Measurements from ENCODE around the gene SYS1.
A peak's percentile ranks its signal among the peaks of the same experiment; 100 is the strongest.
"Not testable (repeated sequence)": the region's sequence is repeated elsewhere in the genome, so short reads cannot be mapped to it uniquely, and the experiment has no call there.

SYS1 gene

DNA sequence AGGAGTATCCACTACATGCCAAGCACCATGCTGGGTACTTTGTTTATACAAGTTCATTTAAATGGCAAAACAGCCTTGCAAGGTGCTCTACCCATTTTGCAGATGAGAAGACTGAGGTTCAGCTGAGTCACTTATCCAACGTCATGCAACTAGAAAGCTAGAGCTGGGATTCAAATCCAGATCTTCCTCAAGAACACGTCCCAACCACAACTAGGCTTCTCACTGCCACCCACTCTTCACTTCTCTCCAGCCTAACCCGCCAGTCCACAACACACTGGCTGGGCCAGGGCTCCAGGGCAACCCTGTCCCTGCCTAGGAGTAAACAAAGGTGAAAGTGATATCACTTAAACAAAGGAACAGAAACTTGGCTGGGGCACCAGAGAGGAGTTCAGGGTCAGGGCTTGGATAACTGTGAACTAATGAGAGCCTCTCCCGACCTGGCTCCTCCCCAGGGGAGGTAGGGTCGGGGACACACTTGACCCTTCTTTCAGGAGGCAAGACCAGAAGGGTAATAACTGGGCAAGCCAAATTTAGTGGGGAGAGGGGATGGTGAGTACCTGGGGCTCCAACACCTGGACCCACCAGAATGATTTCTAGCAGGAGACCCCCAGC is 22.6 kb upstream of the SYS1 start:
- no peak for DNase-seq (ENCODE audit: low read depth)

DNA sequence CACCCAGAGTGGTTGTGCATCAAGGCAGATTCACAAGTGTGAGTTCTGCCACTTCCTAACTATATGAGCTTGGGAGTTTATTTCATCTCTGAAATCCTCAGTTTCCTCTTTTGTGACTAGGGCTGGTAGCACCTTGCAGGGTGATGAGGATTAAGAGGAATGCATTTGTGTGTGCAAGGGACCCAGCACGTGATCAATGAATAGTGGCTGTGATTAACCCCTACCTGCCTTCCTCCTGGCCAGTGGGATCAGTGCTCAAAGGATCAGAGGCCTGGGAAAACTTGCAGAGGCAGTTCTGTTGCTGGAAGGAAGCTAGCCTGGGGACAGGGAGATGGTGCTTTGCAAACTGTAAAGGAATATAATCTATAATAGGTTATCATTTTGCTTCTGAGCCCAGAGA is 22.0 kb upstream of the SYS1 start:
- no peak for DNase-seq (ENCODE audit: low read depth)

DNA sequence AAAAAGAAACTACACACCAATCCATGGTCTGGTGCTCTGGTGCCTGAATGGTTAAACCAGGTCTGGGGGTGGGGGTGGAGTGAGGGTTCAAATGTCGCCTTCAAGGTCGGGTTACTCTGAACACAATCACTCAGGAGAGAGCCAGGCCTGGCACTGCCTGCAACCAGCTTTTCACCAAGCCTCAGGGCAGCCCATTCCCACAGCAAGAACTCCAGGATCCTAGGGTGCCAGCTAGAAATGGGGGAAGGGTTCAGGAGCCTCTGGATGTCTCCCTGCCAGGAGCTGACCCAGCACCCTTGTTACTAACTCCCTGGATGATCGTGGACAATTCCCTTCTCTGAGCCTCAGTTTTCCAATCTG is 21.4 kb upstream of the SYS1 start:
- no peak for DNase-seq (ENCODE audit: low read depth)

DNA sequence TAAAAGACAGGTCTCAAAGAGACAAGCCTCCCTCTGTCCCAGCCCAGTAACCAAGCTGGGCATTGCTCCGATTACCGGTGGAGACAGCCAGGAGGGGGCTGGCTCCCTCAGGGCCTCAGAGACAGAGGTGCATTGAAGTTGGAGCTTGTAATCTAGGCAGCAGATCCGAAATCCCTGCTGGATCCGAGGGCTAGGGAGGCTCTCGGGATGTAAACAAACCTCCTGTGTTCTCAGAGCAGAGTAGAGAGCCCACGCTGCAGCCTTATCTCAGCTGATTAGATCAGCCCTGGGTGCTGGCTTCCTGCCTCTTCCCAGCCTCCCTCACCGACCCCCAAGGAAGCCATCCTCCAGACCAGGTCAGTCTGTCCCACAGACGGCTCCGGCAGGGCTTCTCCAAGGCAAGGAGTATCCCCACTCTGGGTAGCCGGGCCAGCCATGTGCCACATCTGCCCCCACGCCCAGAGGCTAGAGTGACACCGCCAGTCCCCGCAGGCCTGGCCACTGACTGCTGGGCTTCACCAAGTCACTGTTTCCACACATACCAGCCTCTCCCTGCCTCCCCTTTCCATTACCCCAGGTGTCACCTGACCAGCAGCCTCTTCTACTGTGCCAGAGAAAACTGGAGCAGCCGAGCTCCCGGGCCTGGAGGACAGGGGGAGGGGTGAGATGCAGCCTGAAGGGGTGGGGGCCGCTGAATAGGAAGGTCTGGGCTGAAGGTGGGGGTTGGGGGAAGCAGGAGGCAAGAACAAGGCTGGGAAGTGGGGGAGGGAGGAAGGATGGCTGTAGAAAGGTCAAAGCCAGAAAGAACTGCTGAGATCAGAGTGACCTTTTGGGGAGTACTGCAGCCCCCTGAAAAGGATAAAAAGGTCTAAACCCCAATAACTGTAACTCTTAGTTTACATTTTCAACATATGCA is 20.8 kb upstream of the SYS1 start:
- DNase-seq (ENCODE audit: low read depth), result no peak

DNA sequence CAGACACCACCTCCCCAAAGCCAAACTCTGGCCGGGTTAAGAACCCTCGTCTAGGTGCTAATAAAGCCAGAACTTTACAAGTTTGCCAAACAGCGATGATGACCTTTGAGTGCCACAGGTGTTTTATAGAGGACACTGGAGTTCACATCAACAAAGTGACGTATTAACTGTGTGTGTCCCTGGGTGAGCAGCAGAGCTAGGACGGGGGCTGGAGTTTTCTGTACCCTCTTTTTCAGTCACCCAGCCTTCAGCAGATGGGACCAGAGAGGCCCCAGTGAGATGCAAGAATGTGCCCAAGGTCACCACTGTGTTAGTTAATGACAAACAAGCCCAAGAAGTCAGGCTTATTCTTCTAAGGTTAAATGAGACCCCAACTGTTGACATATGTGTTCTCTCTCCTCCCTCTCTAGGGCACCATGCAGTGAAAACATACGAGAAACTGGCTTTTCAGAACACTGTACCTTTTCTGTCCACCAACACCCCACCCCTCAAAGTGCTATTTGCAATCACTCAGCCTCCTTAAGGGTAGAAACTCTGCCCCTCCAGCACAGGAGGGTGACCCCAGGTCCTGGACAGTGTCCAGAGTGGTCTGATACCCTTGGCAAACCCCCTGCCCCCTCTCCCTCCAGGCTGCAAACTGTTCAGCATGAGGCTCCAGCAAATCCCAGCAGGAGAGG is 20.0 kb upstream of the SYS1 start:
- DNase-seq (ENCODE audit: low read depth), result no peak

DNA sequence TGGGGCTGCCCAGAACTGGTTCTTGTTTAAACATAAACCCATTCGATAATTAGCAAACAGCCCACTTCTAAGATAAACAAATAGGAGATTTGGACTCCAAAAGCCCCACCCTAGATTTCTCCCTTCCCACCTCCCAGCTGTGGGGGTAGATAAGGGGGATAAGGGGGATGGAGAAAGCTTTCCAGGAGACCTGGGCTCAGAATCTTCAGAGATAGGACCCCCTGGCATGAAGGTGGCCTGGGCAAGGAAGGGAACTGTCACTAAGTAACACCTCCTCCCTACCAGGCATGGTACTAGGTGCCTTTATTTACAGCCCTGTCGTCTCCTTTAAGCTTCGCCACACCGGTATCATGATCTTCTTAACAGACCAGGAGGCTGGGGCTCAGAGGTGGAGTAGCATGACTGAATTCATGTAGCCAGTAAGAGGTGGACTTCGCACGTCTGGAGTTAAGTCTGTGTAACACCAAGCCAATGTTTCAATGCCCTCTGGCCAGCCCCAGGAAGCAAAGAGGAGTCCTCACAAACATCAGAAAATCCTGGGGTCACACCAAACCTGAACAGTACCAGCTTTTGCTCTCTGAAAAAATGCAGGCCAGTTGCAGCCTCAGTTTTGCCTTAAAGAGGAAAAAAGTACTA is 19.3 kb upstream of the SYS1 start:
- no peak for DNase-seq (ENCODE audit: low read depth)

DNA sequence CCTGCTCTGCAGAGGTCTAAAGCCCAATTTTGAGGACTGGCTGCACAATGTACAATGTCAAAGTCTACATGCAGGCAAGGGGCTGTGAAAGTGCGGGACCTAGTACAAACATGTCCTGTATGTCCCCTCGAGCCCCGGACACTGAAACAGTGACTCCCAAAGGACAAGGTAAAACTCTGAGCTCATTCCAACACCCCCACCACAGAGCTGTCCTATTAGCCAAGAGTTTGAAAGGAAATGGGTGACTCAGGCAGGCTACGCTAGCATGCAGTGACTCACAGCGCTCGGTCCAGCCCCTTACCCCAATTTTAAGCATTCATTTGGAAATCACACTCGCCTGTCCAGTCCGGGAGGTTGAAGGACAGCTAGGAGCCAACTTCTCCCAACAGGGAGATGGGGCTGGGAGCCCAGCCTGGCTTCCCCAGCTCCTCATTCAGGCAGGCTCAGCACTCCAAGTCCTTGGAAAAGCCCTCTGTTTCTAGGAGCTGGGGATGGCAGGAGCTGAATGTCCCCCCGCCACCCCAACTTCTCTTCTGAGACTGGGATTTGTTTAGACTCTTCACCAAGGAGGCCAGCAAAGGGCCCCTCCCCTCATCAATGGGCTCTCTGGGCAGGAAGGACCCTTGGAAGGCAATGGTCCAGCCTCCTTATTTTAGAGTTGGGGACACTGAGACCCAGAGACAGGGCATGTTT is 18.6 kb upstream of the SYS1 start:
- no peak for DNase-seq (ENCODE audit: low read depth)

DNA sequence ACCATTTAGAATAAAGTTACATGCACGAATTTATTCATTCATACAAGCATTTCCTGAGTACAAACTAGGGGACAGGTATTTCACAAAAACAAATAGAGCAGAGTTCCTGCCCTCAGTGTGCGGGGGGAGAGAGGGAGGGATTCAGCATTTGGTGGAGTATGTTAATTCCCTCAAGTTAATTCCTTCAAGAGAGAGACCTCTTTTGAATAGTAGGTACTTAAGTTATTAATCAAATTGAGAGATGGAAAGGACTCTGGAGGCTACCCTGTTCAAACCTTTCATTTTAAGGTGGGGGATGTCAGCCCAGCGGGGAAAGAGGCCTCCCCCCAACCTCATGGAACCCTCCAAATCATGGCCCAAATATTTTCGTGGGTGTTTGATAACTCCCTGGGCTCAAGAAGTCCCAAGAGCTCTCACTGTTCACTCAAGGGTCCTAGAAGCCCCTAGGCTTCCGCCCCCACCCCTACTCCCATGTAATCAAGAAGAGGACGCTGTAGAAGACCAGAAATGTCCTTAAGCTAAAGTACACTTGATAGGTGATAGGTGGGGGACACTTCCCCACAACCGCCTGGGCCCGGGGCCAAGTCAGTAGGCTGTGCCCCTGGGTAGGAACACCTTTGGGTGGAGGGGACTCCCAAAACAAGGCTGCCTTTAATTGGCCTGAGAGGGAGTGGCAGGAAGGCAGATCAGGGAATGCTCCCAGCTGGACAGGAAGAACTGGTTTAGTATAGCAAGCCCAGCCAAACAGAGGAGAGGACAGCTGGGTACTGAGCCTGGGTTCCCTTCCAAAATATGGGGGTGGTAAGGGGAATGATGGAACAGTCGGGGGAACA is 17.6 kb upstream of the SYS1 start:
- DNase-seq (ENCODE audit: low read depth), result no peak

DNA sequence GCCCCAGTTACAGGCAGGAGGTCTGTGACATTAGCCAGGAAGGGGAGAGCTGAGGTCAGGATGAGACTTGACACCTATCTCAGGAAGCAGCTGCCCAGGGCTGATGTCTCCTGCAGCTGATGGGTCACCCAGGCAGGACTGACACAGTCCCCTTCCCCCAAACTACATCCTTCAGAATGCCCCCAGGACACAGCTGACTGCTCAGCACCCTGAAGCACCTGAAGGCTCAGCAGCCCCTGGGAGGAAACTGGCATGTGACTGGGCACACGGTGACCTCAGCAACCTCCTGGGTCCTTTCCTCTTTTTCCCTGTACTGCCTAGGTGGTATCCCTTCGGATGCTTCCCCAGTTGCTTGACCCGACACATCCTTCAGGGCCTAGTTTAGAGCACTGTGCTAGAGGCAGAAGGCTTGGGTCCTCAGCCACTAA is 16.7 kb upstream of the SYS1 start:
- DNase-seq (ENCODE audit: low read depth), result no peak

DNA sequence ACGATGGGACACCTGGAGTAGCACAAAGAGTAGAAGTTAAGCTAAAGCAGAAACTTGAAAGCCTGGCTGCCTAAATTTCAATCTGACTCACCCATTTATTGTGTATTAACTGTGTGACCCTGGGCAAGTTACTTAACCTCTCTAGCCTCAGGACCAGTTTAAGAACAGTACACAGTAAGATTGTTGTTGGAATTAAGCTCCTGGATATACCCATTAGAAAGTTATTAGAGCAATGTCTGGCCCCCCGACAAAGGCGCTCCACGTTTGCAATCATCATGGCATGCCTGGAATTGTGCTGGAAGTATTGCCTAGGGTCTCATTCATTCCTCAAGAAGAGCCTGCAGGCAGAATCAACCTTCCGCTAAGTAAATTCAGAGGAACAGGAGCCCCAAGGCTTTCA is 16.1 kb upstream of the SYS1 start:
- DNase-seq (ENCODE audit: low read depth), result no peak

DNA sequence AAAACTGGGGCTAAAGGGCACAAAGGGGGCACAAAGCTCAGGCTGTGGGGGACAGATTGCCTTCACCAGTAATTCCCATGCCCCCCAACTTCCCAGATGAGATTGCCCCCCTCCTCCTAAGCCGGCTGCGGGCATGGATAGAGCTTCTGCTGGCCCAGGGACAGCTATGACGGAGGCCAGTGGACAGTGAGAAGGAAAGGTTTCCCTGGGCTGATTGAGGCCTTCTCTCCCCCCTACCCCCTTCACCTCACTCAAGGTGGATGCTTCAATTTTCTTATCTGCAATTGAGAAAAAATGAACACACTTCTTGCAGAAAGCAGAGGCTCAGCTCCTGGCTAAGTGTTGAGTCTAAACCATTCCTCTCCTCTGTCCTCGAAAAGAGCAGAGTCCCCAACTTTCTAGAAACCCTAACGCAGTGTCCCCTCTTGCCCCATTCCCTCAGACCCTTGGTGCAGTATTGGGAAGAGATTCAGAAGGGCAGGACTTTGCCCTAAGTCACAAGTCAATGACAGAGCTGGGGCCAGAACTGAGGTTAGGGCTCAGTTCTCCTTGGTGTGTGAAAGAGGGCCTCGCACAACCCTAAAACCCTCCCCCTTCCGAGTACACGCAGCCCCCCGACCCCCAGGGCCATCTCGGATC is 15.5 kb upstream of the SYS1 start:
- no peak for DNase-seq (ENCODE audit: low read depth)

DNA sequence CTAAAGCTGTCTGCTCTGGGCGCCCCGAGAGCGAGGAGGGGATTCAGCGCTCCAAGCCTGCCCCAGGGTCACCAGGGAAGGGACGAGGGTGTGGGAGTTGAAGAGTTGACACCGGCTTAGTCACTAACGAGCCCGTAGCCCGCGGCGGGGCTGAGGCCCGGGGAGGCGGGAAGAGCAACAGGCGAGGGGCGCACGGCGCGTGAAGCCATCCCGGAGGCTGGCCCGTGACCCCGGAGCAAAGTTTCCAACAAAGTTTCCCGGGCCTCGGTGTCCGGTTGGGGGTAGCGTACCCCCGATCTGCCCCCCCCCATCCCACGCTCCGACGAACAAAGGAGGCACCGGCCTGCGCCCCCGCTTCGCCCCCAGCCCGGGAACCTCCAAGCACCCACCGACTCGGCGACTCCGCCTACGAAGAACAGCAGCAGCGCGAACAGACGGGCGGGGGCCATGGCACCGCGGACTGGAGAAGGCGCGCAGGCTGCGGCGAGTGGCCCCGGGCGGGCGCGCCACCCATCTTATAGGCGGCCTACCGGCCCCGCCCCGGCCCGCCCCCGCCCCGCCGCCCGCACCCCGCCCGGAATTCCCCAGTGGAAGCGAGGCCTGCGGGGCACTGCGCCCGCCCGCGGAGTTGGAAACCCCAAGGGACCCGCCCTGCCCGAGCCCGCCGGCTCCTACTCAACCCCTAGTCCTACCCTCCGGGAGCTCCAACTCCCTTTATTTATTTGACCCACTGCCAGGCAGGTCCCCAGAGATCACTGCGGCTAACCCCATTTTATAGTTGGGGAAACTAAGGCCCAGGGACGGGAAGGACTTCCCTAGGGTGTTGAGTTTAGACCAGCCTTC is 14.8 kb upstream of the SYS1 start, which contains the start of gene SDC4:
Gene SDC4, minus strand, starts transcription at position 489 of the 843 bp plus-strand sequence. Its CDS starts 40 bp downstream, at position 449.
- peak; percentile 40 for DNase-seq (ENCODE audit: low read depth)

DNA sequence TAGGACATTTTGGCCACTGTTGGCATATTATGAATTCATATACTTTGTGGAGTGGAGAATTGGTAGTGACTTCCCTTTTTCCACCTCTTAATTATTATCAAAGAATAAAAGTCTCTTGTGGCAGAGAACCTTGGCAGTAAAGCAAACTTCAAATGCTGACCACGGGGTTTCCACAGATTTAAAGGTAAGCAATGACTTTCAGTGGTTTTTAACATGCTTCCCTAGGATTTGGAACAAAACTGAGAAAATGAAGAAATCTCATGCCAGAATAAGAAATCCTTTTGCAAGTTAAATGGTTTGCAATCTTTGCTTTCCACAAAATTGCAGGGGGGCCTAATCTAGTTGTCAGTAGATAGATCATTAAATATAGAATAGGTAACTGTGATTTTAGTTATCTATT is 12.7 kb upstream of the SYS1 start:
- DNase-seq (ENCODE audit: low read depth), result no peak

DNA sequence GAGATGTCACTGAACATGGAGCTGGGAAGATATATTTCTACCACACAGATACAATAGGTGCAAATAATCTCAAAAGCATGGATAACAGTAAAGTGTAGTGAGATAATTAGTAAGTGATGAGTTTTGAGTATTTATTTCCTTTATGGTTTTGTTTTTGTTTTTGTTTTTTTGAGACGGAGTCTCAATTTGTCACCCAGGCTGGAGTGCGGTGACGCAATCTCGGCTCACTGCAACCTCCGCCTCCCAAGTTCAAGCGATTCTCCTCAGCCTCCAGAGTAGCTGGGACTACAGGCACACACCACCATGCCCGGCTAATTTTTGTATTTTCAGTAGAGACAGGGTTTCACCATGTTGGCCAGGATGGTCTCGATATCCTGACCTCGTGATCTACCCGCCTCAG is 12.2 kb upstream of the SYS1 start:
- not testable (repeated sequence) for DNase-seq (ENCODE audit: low read depth)

DNA sequence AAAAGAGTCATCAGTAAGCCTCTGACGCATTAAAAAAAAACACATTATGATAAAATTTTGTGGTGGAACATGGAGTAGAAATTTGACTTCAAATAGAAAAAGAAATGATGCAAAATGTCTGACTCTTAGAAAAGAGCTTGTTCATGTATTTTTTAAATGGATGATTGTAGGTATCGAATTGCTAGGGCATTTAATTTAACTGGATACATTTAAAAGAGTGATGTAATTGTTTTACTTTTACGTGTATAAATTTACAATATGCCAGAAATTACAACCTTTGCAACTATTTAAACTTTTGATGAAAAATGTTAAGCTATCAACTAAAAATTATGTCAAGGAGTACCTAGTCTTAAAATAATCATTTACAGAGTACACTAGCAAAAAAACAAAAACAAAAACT is 10.2 kb upstream of the SYS1 start:
- no peak for DNase-seq (ENCODE audit: low read depth)

DNA sequence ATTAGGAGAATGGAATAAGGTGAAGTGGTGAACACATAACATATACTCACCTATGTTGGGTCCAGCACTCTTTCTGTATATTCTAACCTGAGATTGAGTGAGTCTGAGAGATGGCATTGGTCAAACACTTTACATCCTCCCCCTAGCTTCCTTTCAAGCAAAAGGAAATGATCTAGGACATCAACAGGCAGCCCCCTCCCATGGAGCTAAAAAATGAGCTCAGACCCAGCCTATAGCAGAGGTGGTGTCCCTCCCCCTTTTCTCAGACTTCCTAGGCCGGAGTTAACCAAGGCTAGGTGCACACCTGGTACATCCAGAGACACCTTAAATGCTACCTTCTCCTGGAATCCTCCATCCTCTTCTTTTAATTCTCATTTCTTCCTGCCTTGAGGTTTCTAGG is 9.2 kb upstream of the SYS1 start:
- DNase-seq (ENCODE audit: low read depth), result no peak

DNA sequence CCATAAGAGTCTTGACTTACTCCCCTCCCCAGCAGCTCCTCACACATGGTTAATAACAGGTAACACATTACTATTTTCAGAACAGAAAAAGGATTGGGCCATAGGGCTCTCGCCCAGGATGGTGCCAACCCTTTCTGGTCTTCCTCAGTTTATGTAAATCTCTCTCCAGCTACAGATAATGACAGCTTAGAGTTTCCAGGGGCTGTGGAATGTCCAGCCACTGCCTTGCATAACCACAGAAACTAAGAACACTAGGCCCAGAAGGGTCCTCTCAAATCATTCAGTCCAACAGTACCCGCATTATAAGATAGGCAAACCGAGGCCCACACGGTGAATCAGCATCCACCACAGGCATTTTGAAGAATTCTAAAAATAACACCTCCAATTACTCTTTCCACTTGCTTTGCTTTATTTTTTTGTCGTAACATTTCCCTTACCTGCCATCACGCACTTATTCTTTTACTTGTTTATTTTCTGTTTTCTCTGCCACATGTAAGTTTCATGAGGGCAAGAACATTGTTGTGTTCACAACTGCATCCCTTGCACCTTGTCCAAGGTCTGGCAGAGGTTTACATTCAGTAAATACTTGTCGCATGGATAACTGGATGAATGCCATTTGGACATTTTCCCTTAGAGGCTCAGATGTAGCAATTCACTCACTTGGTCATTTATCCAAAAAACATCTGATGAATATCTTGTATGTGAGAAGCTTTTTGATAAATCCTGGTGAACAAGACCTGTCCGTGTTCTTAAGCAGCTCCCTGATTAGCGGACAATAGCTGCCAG is 8.3 kb upstream of the SYS1 start:
- no peak for DNase-seq (ENCODE audit: low read depth)

DNA sequence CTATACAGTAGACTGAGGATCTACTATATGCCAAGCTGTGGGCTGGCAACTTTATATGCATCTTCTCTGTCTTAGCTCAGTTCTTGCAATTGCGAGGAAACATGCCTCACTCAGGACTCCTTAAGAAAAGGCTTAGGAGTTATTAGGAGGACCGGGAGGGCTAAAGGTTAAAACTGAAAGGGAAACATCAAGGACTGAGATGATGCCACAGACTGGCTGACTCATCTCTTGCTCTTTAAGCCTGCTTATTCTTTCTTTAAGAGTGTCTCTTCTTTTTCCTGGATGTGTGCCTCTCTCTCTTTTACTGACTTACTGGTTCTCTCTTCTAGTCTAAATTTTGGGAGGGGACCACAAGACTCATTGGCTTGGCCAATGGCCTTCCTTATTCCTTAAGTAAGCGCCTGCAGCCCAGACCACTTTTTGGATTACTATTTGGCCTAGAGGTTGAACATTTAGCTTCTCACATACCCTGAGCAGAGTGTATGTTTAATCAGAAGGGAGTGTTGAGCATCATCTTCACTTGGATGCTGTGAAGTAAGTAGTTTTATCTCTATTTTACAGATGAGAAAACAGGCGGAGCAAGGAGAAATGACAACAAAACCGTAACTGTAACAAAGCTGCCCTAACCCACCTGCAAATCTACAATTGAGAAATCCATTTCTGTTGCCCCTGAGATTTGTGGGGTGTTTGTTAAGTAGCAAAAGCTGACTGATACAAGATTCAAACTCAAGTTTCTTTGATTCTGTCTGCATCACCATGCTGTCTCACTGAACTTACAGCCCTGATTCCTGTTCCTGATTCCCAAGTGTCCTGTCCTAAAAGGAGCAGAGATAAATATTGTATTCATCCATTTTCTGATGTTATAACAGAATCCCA is 7.5 kb upstream of the SYS1 start:
- no peak for DNase-seq (ENCODE audit: low read depth)
